PFSK-1 (cell line): ENCODE measurements around the gene MC1R.

Experiments used
- POLR2AphosphoS5 ChIP-seq: IDR thresholded peaks from 2 replicates; pipeline ENCODE4 v1.6.1; 2012; ENCODE audit warnings: low read depth, mild to moderate bottlenecking, control low read depth, low read length, moderate library complexity
- REST ChIP-seq, 2 experiments: IDR thresholded peaks; 2 replicates each; pipeline versions ENCODE4 v1.6.1 to v1.8.0; 2011 to 2012; ENCODE audit warnings: low read depth in 2 of 2, low read length in 2 of 2, control low read depth in 1 of 2, inconsistent platforms in 1 of 2, mild to moderate bottlenecking in 1 of 2, moderate library complexity in 1 of 2; ENCODE audit not compliant: insufficient read depth in 1 of 2
- SIN3A ChIP-seq: IDR thresholded peaks from 2 replicates; pipeline ENCODE4 v1.6.1; 2012; ENCODE audit warnings: mild to moderate bottlenecking, low read length, moderate library complexity, borderline replicate concordance; ENCODE audit not compliant: insufficient read depth
- TAF1 ChIP-seq: IDR thresholded peaks from 2 replicates; pipeline ENCODE4 v1.6.1; 2012; ENCODE audit warnings: low read length, control low read depth, borderline replicate concordance; ENCODE audit not compliant: insufficient read depth

GRCh38 chr16:89887243-89887642 is 31.4 kb upstream of the MC1R start:
- TF ChIP-seq REST (IDR thresholded peaks at IDR 0.05; ENCODE audit: insufficient read depth in 1 of 2, low read depth in 2 of 2, low read length in 2 of 2) (no peak), POLR2AphosphoS5 (no peak), SIN3A (no peak), TAF1 (no peak)
